Uterus (tissue), 2 donors: ENCODE measurements around the gene CLDND2.

Experiments used
- CTCF ChIP-seq, 4 experiments: fragments of 200-600 bp in 2 of 4; fragments of 450-650 bp in 2 of 4; sonication (generic) in 2 of 4; IDR thresholded peaks; one replicate each; pipeline ENCODE4 v1.5.1; 2016 to 2019; ENCODE audit warnings: antibody characterized with exemption in 4 of 4, mild to moderate bottlenecking in 2 of 4, moderate library complexity in 1 of 4
- POLR2A ChIP-seq, 2 donors: fragments of 450-650 bp; IDR thresholded peaks; one replicate each; pipeline ENCODE4 v1.6.1; 2016; ENCODE audit warnings: antibody characterized with exemption in 2 of 2, mild to moderate bottlenecking in 1 of 2, moderate library complexity in 1 of 2

- TF ChIP-seq CTCF (IDR thresholded peaks at IDR 0.05) = no peak
- TF ChIP-seq POLR2A (IDR thresholded peaks at IDR 0.05) = no peak
Observed at GRCh38 chr19:51333836-51334460, 34.9 kb downstream of the CLDND2 start.
